SK-N-SH treated with all-trans-retinoic acid at 6 μM for 48 hours (cell line): ENCODE results near the gene MZB1.

Source experiments
- RARB ChIP-seq: fragments of 250-450 bp; sonication (Bioruptor Pico); IDR thresholded peaks from 2 replicates; pipeline ENCODE4 v1.8.0; 2021; ENCODE audit warnings: mild to moderate bottlenecking, moderate library complexity
- ZFP3 ChIP-seq: fragments of 250-450 bp; sonication (Bioruptor Pico); IDR thresholded peaks from 2 replicates; pipeline ENCODE4 v1.5.0; 2020; ENCODE audit warnings: mild to moderate bottlenecking, moderate library complexity

DNA sequence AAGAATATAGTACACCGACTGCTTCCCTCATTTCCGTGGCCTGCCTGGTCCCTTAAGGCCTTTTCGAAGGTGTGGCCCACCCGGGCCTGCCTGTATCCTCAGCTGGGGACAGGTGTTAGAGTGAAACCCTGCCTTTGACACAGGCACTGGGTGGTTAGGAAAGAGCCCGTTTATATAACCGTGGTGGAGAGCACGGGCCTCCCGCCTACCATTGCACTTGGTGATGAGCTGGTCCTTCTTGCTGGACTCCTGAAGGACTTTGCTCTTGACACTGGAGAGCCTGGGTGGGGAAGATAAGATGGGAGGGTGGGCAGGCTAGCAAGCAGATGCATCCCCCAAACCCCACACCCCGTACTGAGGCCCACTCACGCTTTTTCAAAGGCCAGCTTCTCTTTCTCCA lies 11.8 kb upstream of the MZB1 start:
- no peak for TF ChIP-seq ZFP3
- TF ChIP-seq RARB (CRISPR knock-in tag) = no peak
